ENCODE results near the gene DNAJB1.
"Not testable (repeated sequence)": the region's sequence is repeated elsewhere in the genome, so short reads cannot be mapped to it uniquely, and the experiment has no call there.

The DNAJB1 gene

GRCh38 chr19:14519860-14520407, 1.7 kb upstream of the DNAJB1 start:
- DNase-seq: no peak

GRCh38 chr19:14519245-14519859, 1.2 kb upstream of the DNAJB1 start:
- DNase-seq: no peak

GRCh38 chr19:14517446-14517839, 754 bp downstream of the DNAJB1 start:
- no peak for DNase-seq

- no peak for DNase-seq
These were observed 1.3 kb downstream of the DNAJB1 start for GRCh38 chr19:14516746-14517438.

- DNase-seq: no peak
These were observed 2.1 kb downstream of the DNAJB1 start for GRCh38 chr19:14516048-14516534.

GRCh38 chr19:14515501-14516047, 2.6 kb downstream of the DNAJB1 start:
- no peak for DNase-seq

- no peak for DNase-seq
These were observed 3.9 kb downstream of the DNAJB1 start for GRCh38 chr19:14514215-14514863.

- no peak for DNase-seq
These were observed 5.7 kb downstream of the DNAJB1 start for GRCh38 chr19:14512406-14512961.

- no peak for DNase-seq
These were observed 7.0 kb downstream of the DNAJB1 start for GRCh38 chr19:14511229-14511593.

- no peak for DNase-seq
These were observed 7.6 kb downstream of the DNAJB1 start for GRCh38 chr19:14510311-14511228.

GRCh38 chr19:14507704-14508542, 10.3 kb downstream of the DNAJB1 start:
- DNase-seq: no peak

GRCh38 chr19:14505488-14506239, 12.5 kb downstream of the DNAJB1 start:
- DNase-seq: no peak

- DNase-seq: not testable (repeated sequence)
These were observed 13.6 kb downstream of the DNAJB1 start for GRCh38 chr19:14504575-14504974.

GRCh38 chr19:14503285-14503684, 14.9 kb downstream of the DNAJB1 start:
- no peak for DNase-seq

- no peak for DNase-seq
These were observed 15.7 kb downstream of the DNAJB1 start for GRCh38 chr19:14502334-14503092.

- DNase-seq: no peak
These were observed 20.8 kb downstream of the DNAJB1 start for GRCh38 chr19:14497228-14497921.

- DNase-seq: no peak
These were observed 21.4 kb downstream of the DNAJB1 start for GRCh38 chr19:14496834-14497227.

GRCh38 chr19:14496029-14496833, 22.0 kb downstream of the DNAJB1 start, which contains the start of gene GIPC1:
GIPC1 (minus strand) TSS chr19:14496127; CDS start chr19:14482976, 13,151 bp downstream.
- peak; percentile 66 for DNase-seq
